ENCODE results near the gene TRPV2. TPM values are rescaled to one million over a fixed set of nuclear protein-coding genes. Genes with fewer than 3 reads are reported as not detected.
"Not testable (repeated sequence)": the region's sequence is repeated elsewhere in the genome, so short reads cannot be mapped to it uniquely, and the experiment has no call there.

Gene TRPV2
- total and polyA plus RNA-seq, 2 experiments from 2014 or later: 1.7 to 3.2 TPM

GRCh38 chr17:16398270-16399267 lies 16.8 kb upstream of the TRPV2 start (continued):
- TF ChIP-seq ZNF331 (CRISPR knock-in tag; IDR thresholded peaks at IDR 0.05; ENCODE audit: low read depth): no peak
- TF ChIP-seq POLR2AphosphoS5 (IDR thresholded peaks at IDR 0.05; ENCODE audit: low read depth): no peak
- TF ChIP-seq JUNB (IDR thresholded peaks at IDR 0.05; ENCODE audit: unreplicated experiment): no peak
- no peak for TF ChIP-seq ETS1 (IDR thresholded peaks at IDR 0.05)

GRCh38 chr17:16403847-16404246 lies 11.5 kb upstream of the TRPV2 start:
- H3K27ac Mint-ChIP-seq; H3F3A ChIP-seq (replicated peaks; ENCODE audit: low read depth); H3K27me3 Mint-ChIP-seq (ENCODE audit: insufficient read depth, low read depth, poor library complexity); H3K36me3 Mint-ChIP-seq (ENCODE audit: low read depth); H3K27ac ChIP-seq (ENCODE audit: low read depth); H3K4me1 ChIP-seq (ENCODE audit: insufficient read depth); H3K4me3 ChIP-seq; DNase-seq (ENCODE audit: low spot score); H3K36me3 ChIP-seq (ENCODE audit: insufficient read depth); H3K9me3 Mint-ChIP-seq; H3K9me2 ChIP-seq (ENCODE audit: insufficient read depth); H3K4me2 ChIP-seq; H4K20me1 ChIP-seq (replicated peaks; ENCODE audit: insufficient read depth); H2AFZ ChIP-seq; H3K27me3 ChIP-seq (ENCODE audit: insufficient read depth); H3K79me2 ChIP-seq (replicated peaks; ENCODE audit: insufficient read depth); H3K4me3 Mint-ChIP-seq; ATAC-seq: not testable (repeated sequence)
- H3K4me1 Mint-ChIP-seq: peaks cover 11% of the 10 kb centered on the region

GRCh38 chr17:16406742-16407674 lies 8.4 kb upstream of the TRPV2 start:
- no peaks in the 10 kb centered on the region for H3K9me3 Mint-ChIP-seq
- H3K27me3 ChIP-seq (ENCODE audit: insufficient read depth): no peaks in the 10 kb centered on the region
- peak; percentile 88 for ATAC-seq
- H3K4me2 ChIP-seq: peak overlapping the region; percentile 84
- peak; percentile 96 for DNase-seq (ENCODE audit: low spot score)
- H3K9me2 ChIP-seq (ENCODE audit: insufficient read depth): no peaks in the 10 kb centered on the region
- H3K79me2 ChIP-seq (replicated peaks; ENCODE audit: insufficient read depth): no peaks in the 10 kb centered on the region
- H3K4me3 Mint-ChIP-seq: peak overlapping the region; percentile 75
- H2AFZ ChIP-seq: peak overlapping the region; percentile 99
- no peaks in the 10 kb centered on the region; the same call in 2 of the 3 replicates for H3K36me3 Mint-ChIP-seq (ENCODE audit: low read depth)
- H3F3A ChIP-seq (replicated peaks; ENCODE audit: low read depth): peaks cover 9% of the 10 kb centered on the region
- H3K4me3 ChIP-seq: peak overlapping the region; percentile 76
- peaks cover 8% of the 10 kb centered on the region for H3K4me1 ChIP-seq (ENCODE audit: insufficient read depth)
- H3K27me3 Mint-ChIP-seq (ENCODE audit: insufficient read depth, low read depth, poor library complexity): peaks cover 3% of the 10 kb centered on the region
- H3K4me1 Mint-ChIP-seq: peaks cover 9% of the 10 kb centered on the region
- no peak overlapping the region for H3K27ac Mint-ChIP-seq
- no peaks in the 10 kb centered on the region for H3K36me3 ChIP-seq (ENCODE audit: insufficient read depth)
- H3K27ac ChIP-seq (ENCODE audit: low read depth): peak overlapping the region; percentile 83; the same call in 1 of the 2 replicates
- no peaks in the 10 kb centered on the region for H4K20me1 ChIP-seq (replicated peaks; ENCODE audit: insufficient read depth)
- TF ChIP-seq POLR2AphosphoS5 (IDR thresholded peaks at IDR 0.05; ENCODE audit: low read depth) (peak; percentile 75), CREB1 (CRISPR knock-in tag; IDR thresholded peaks at IDR 0.05; ENCODE audit: low read depth) (peak; percentile 72), ZNF462 (CRISPR knock-in tag; IDR thresholded peaks at IDR 0.05) (no peak), JUNB (IDR thresholded peaks at IDR 0.05; ENCODE audit: unreplicated experiment) (no peak), ETS1 (IDR thresholded peaks at IDR 0.05) (no peak)

Measured in GM23338 (cell line).